A673 (cell line): Measurements from ENCODE around the gene CLSTN3. TPM values are rescaled to one million over a fixed set of nuclear protein-coding genes. Genes with fewer than 3 reads are reported as not detected.
A peak's percentile ranks its signal among the peaks of the same experiment; 100 is the strongest.

Experiments used
- BruUV-seq: library from RNA; stranded (reverse); fragments of 400-500 nt; replicated peaks from 2 replicates; lab custom pipeline; 2021; lab: Mats Ljungman, UMichigan
- CTCF ChIA-PET: fragments of 300-600 bp; sonication (Branson Sonifier 250); formaldehyde crosslinking; loops from one replicate; lab custom pipeline; 2022; ENCODE audit warnings: antibody characterized with exemption; lab: Charles Lee
- POLR2A ChIA-PET: fragments of 300-600 bp; sonication (Branson Sonifier 250); formaldehyde crosslinking; loops from one replicate; lab custom pipeline; 2022; ENCODE audit warnings: antibody characterized with exemption; ENCODE audit not compliant: low non-redundant PET; lab: Charles Lee
- DNase-seq: peaks from one replicate; pipeline ENCODE4 v3.0.0-alpha.2; 2015; ENCODE audit warnings: low spot score
- H3K27ac ChIP-seq: fragments of 200-600 bp; sonication (generic); 2 replicates; pipeline ENCODE4 v1.5.1; 2016; ENCODE audit warnings: mixed run types, low read depth, mild to moderate bottlenecking, mixed read lengths, antibody characterized with exemption, low read length; ENCODE audit not compliant: poor library complexity, severe bottlenecking
- H3K27me3 ChIP-seq: fragments of 200-600 bp; sonication (generic); replicated peaks from 2 replicates; pipeline ENCODE4 v1.6.1; 2017; ENCODE audit warnings: mixed run types, low read depth, mild to moderate bottlenecking, mixed read lengths, antibody characterized with exemption, low read length; ENCODE audit not compliant: insufficient read depth, poor library complexity
- H3K36me3 ChIP-seq: fragments of 200-600 bp; sonication (generic); 2 replicates; pipeline ENCODE4 v1.6.1; 2016; ENCODE audit warnings: mixed run types, mild to moderate bottlenecking, mixed read lengths, antibody characterized with exemption, low read length; ENCODE audit not compliant: insufficient read depth, poor library complexity, severe bottlenecking
- H3K4me1 ChIP-seq: fragments of 200-600 bp; sonication (generic); 2 replicates; pipeline ENCODE4 v1.6.1; 2017; ENCODE audit warnings: mixed run types, mild to moderate bottlenecking, mixed read lengths, antibody characterized with exemption, low read length; ENCODE audit not compliant: insufficient read depth, poor library complexity, severe bottlenecking
- H3K4me3 ChIP-seq: fragments of 200-600 bp; sonication (generic); 2 replicates; pipeline ENCODE4 v1.5.1; 2016; ENCODE audit warnings: low read depth, mixed run types, mild to moderate bottlenecking, mixed read lengths, low read length; ENCODE audit not compliant: poor library complexity, severe bottlenecking
- H3K9me3 ChIP-seq: fragments of 200-600 bp; sonication (generic); 2 replicates; pipeline ENCODE4 v1.6.1; 2016; ENCODE audit warnings: mixed run types, low read depth, mild to moderate bottlenecking, mixed read lengths, antibody characterized with exemption, low read length; ENCODE audit not compliant: poor library complexity, severe bottlenecking
- EZH2 ChIP-seq: fragments of 200-600 bp; sonication (generic); IDR thresholded peaks from 2 replicates; pipeline ENCODE4 v1.6.1; 2017; ENCODE audit warnings: borderline replicate concordance, low read depth, mild to moderate bottlenecking, mixed read lengths, antibody characterized with exemption, low read length; ENCODE audit not compliant: poor library complexity, severe bottlenecking
- intact Hi-C: fragments of 100-400 bp; cut with micrococcal nuclease; formaldehyde crosslinking; loops from one replicate; pipeline ENCODE4 v1.10.0; 2022; ENCODE audit not compliant: unreplicated experiment
- total RNA-seq: library from RNA; stranded (reverse); gene quantifications from 2 replicates; pipeline ENCODE4 v1.2.3, GENCODE V29; 2021
- TF ChIP-seq, protein P1 (sequence below): fragments of 300-800, 200-600 bp; sonication (generic); conservative IDR thresholded peaks from 2 replicates; pipeline ENCODE4 v1.5.1; 2017; ENCODE audit warnings: low read depth, mild to moderate bottlenecking, antibody characterized with exemption, low read length, moderate library complexity, mixed read lengths

CLSTN3 gene
- total RNA-seq, 1 experiment from 2014 or later = 10.7 TPM

- peak within 1 kb of the TSS; percentile 73 for H3K27ac ChIP-seq
- CTCF ChIA-PET = interaction anchor here (0.7 kb wide), 1 partner anchor 49 kb away, joined by 3 read pairs; no protein-coding TSS in a partner anchor
- no peaks in the 10 kb centered on the region for H3K36me3 ChIP-seq
- no peaks in the 10 kb centered on the region for H3K4me1 ChIP-seq
- intact Hi-C loops = no loop called here
- TF ChIP-seq, protein P1, sequence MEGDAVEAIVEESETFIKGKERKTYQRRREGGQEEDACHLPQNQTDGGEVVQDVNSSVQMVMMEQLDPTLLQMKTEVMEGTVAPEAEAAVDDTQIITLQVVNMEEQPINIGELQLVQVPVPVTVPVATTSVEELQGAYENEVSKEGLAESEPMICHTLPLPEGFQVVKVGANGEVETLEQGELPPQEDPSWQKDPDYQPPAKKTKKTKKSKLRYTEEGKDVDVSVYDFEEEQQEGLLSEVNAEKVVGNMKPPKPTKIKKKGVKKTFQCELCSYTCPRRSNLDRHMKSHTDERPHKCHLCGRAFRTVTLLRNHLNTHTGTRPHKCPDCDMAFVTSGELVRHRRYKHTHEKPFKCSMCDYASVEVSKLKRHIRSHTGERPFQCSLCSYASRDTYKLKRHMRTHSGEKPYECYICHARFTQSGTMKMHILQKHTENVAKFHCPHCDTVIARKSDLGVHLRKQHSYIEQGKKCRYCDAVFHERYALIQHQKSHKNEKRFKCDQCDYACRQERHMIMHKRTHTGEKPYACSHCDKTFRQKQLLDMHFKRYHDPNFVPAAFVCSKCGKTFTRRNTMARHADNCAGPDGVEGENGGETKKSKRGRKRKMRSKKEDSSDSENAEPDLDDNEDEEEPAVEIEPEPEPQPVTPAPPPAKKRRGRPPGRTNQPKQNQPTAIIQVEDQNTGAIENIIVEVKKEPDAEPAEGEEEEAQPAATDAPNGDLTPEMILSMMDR = no peak
- no peak for TF ChIP-seq EZH2
- H3K4me3 ChIP-seq = peak within 1 kb of the TSS; percentile 81
- H3K9me3 ChIP-seq = no peaks in the 10 kb centered on the region
- DNase-seq = peak; percentile 96
- no TSS peak for BruUV-seq
- no peaks in the 10 kb centered on the region for H3K27me3 ChIP-seq
- POLR2A ChIA-PET = interaction anchor here (1.3 kb wide), 1 partner anchor 246 kb away, joined by 6 read pairs; the partner anchor contains the start of genes C12orf57 and RNU7-1
These were observed 59.5 kb downstream of the CLSTN3 start, which contains the start of gene PEX5 for GRCh38 chr12:7189398-7190267. Gene PEX5, plus strand, starts transcription at chr12:7189686. Its CDS starts 692 bp downstream, at chr12:7190378.

DNA sequence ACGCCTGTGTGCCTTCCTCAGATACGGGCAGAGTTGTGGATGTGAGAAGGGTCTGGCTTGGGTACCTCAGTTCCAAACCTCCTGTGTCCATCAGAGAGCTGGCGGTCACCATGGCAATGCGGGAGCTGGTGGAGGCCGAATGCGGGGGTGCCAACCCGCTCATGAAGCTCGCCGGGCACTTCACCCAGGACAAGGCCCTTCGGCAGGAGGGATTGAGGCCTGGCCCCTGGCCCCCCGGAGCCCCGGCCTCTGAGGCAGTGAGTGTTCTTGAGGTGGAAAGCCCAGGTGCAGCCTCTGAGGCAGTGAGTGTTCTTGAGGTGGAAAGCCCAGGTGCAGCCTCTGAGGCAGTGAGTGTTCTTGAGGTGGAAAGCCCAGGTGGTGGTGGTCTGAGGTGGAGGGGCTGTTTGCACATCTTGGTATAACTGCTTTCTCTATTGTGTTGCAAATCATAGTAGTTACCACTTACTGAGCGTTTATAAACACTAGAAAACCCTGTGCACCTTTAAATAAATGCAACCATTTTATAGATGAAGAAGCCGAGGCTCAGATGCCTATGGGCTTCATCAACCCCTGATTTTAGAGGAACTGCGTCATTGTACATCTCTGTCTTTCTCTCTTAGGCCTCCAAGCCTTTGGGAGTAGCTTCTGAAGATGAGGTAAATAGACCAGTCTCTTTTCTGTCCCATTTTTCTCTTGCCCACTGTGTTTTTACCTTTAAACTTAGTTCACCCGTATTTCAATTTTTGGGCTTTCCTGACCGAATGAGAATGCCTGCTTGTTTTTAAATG is 60.3 kb downstream of the CLSTN3 start:
- CTCF ChIA-PET = no interaction called here
- Histone ChIP-seq H3K36me3 (no peaks in the 10 kb centered on the region), H3K9me3 (no peaks in the 10 kb centered on the region), H3K4me1 (no peaks in the 10 kb centered on the region), H3K27me3 (no peaks in the 10 kb centered on the region), H3K27ac (peak overlapping the region; percentile 73), H3K4me3 (peak overlapping the region; percentile 81)
- BruUV-seq = no TSS peak
- DNase-seq = peak; percentile 2
- POLR2A ChIA-PET = interaction anchor here (1.3 kb wide), 1 partner anchor 247 kb away, joined by 6 read pairs; the partner anchor contains the start of genes C12orf57 and RNU7-1
- intact Hi-C loops = no loop called here
- no peak for TF ChIP-seq EZH2
- TF ChIP-seq, protein P1 = no peak

DNA sequence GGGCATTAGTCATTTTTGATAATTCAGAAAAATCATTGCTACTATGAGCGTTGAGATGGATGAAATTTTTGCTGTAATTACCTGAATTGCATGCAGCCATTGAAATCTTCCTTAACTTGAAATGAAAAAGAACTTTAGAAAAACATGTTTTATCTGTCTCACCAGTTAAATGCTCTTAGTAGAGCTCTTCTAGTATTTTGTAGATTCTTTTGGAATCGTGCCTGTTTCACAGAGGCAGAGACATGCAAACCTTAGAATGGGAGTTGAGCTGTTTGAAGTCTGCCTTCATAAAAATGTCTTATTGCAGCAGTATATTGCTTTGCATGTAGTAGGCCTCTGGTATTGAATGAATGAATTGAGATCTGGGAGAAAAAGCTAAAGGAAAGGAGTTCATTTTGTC is 63.5 kb downstream of the CLSTN3 start:
- no peak overlapping the region for H3K4me3 ChIP-seq
- no peaks in the 10 kb centered on the region for H3K9me3 ChIP-seq
- no TSS peak for BruUV-seq
- peaks cover 2% of the 10 kb centered on the region for H3K36me3 ChIP-seq
- DNase-seq = no peak
- no peak overlapping the region for H3K27ac ChIP-seq
- intact Hi-C loops = no loop called here
- no peaks in the 10 kb centered on the region for H3K27me3 ChIP-seq
- ChIA-PET POLR2A (no interaction called here), CTCF (no interaction called here)
- no peak for TF ChIP-seq EZH2
- TF ChIP-seq, protein P1 = no peak
- H3K4me1 ChIP-seq = no peaks in the 10 kb centered on the region
